Muscle of back (tissue), 11 donors: ENCODE results near the gene MED12L. TPM values are rescaled to one million over a fixed set of nuclear protein-coding genes. Genes with fewer than 3 reads are reported as not detected.

Source experiments
- DNase-seq, 3 donors: peaks; one replicate each; pipeline versions ENCODE4 v3.0.0 to v3.0.0-alpha.2; 2013
- polyA plus RNA-seq, 10 donors: library from polyadenylated mRNA; unstranded; fragments of 120-200 nt; gene quantifications; one replicate each; pipeline ENCODE4 v1.2.1, GENCODE V29; 2013; ENCODE audit not compliant: insufficient read length in 10 of 10

Gene MED12L
- polyA plus RNA-seq, 10 donors, result 6.4 to 10.2 (median 7.7) TPM

GRCh38 chr3:151087648-151088047, 2.2 kb downstream of the MED12L start:
- no peak for DNase-seq

GRCh38 chr3:151091685-151092345, 6.4 kb downstream of the MED12L start:
- DNase-seq, result no peak

- DNase-seq, result no peak
Measured at GRCh38 chr3:151093148-151093547, 7.7 kb downstream of the MED12L start.

GRCh38 chr3:151093905-151094304, 8.4 kb downstream of the MED12L start:
- DNase-seq, result no peak

- DNase-seq, result no peak
Measured at GRCh38 chr3:151096716-151097115, 11.3 kb downstream of the MED12L start.

- DNase-seq, result no peak
Measured at GRCh38 chr3:151100076-151100475, 14.6 kb downstream of the MED12L start.

- peak in 1 of 3 donors; percentile 18 for DNase-seq
Measured at GRCh38 chr3:151101270-151101969, 16.0 kb downstream of the MED12L start.

GRCh38 chr3:151106311-151106710, 20.8 kb downstream of the MED12L start:
- DNase-seq, result no peak

- no peak for DNase-seq
Measured at GRCh38 chr3:151107177-151107576, 21.7 kb downstream of the MED12L start.

GRCh38 chr3:151107701-151108100, 22.2 kb downstream of the MED12L start:
- DNase-seq, result no peak

GRCh38 chr3:151109286-151109800, 23.9 kb downstream of the MED12L start:
- DNase-seq, result no peak

GRCh38 chr3:151112731-151113130, 27.3 kb downstream of the MED12L start:
- no peak for DNase-seq

GRCh38 chr3:151113343-151113742, 27.9 kb downstream of the MED12L start:
- DNase-seq, result no peak

GRCh38 chr3:151117047-151117446, 31.6 kb downstream of the MED12L start:
- DNase-seq, result no peak

- no peak for DNase-seq
Measured at GRCh38 chr3:151119188-151119587, 33.7 kb downstream of the MED12L start.

GRCh38 chr3:151120409-151120808, 34.9 kb downstream of the MED12L start:
- DNase-seq, result no peak

GRCh38 chr3:151121016-151121415, 35.6 kb downstream of the MED12L start:
- no peak for DNase-seq

- no peak for DNase-seq
Measured at GRCh38 chr3:151123827-151124226, 38.4 kb downstream of the MED12L start.

- no peak for DNase-seq
Measured at GRCh38 chr3:151124476-151124875, 39.0 kb downstream of the MED12L start.

- no peak for DNase-seq
Measured at GRCh38 chr3:151130428-151130827, 45.0 kb downstream of the MED12L start.

- peak in 1 of 3 donors; percentile 10 for DNase-seq
Measured at GRCh38 chr3:151133175-151133574, 47.7 kb downstream of the MED12L start.

GRCh38 chr3:151133917-151134450, 48.5 kb downstream of the MED12L start:
- DNase-seq, result peak in 1 of 3 donors; percentile 7
